GM19438 (cell line): ENCODE results near the gene CA10.

ENCODE experiments used
- ATAC-seq: cut with Tn5 transposase; IDR thresholded peaks from one replicate; pipeline ENCODE4 v1.9.1; 2021; ENCODE audit warnings: low read depth; ENCODE audit not compliant: unreplicated experiment

Gene CA10

DNA sequence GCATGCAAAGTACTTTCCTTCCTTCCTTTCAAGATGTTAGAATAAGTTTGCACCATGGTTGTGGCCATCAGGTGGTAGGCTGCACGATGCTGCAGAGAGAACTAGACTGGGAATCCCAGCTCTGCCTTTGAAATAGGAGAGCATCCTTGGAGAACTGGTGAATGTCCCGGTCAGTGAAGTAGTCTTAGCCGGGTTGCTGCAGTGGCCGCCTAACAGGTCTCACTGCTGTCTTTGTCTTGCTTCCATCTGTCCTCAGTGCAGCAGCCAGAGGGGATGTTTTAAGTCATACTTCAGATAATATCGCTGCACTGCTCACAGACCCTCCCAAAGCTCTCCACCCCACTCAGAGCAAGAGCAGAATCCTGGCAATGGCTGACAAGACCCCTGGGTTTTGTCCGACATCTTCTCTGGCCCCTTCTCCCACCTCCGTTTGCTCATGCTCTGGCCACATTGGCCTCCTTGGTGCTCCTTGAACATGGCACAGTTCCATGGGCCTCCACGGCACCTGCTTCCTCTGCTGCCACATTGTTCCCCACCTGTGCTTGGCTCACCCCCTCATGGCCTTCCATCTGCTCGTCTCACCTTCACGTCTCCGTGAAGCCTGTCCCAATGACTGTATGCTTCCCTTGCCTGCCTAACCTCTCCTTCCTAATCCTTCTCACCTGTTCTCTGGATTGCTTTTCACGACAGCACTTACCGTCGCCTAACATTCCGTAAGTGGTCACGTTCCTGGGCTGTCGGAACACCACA, 458.3 kb downstream of the CA10 start:
- ATAC-seq = no peak

DNA sequence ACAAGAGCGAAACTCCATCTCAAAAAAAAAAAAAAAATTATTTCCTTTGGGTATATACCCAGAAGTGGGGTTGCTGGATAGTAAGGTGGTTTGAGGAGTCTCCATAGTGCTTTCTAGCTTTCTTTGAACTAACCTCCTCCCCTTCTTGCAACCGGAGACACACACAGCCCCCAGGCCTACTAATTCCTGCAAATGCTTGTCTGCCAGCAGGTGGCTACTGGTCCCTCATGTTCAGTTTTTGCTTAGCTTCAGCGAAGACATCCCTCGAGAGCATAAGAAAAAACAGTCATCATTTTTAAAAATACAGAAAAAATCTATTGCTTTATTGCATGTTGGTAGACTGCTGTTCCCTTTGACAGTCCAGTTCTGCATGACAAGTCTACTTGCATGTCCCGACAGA, 459.2 kb downstream of the CA10 start:
- ATAC-seq = no peak

DNA sequence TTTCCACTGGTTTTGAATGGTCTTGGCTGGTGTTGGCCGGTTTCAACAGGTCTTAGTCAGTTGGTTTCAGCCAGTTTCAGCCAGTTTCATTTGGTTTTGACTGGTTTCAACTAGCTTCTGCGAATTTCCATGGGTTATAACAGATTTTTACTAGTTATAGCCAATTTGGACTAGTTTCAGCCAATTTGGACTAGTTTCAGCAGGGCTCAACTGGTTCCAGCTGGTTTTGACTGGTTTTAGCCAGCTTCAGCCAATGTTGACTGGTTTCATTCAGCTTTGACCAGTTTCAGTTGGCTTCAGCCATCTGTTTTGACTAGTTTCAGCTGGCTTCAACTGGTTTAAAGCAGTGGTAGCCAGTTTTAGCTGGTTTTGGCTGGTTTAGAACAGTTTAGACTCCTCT, 465.6 kb downstream of the CA10 start:
- no peak for ATAC-seq

DNA sequence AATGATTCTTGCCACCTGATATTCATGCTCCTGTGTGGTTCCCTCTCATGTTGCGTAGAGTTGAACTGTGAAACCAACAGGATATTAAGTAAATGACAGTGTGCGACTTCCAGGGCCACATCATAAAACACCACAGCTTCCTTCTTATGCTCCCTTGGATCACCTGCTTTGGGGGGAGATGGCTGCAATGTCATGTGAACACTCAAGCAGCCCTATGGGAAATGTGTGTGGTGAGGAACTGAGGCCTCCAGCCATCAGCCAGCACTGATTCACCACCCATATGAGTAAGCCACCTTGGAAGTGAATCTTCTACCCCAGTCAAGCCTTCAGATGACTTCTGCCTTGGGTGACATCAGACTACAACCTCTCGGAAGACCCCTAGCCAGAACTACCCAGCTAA, 470.6 kb downstream of the CA10 start:
- no peak for ATAC-seq

DNA sequence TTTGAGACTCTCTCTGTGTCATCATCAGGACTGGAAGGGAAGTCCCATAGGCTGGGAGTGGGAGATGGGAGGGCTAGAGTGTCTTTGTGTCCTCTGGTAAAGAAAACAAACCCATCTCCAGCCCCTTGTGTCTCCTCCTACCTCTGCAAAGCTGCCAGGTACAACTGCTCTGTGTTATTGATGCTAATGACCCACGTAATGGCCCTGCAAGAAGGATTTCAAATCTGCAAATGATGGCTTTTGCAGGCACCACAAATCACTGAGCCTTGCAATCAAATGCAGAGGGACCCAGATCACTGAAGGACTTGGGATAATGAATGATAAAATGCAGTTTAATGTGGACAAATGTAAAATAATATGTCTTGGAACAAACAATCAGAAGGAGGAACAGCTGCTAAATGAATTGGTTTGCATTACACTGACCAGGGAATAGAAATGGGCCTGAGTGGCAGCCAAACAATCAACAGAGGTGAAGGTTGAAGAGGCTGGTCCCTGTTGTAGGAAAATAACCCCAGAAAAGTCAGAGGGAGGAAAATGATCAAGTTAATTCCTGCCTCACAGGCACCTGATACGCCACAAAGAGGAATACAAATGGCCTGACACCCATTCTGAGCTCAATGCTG, 473.1 kb downstream of the CA10 start:
- no peak for ATAC-seq

- no peak for ATAC-seq
Measured at GRCh38 chr17:51684214-51684613, 474.3 kb downstream of the CA10 start.

DNA sequence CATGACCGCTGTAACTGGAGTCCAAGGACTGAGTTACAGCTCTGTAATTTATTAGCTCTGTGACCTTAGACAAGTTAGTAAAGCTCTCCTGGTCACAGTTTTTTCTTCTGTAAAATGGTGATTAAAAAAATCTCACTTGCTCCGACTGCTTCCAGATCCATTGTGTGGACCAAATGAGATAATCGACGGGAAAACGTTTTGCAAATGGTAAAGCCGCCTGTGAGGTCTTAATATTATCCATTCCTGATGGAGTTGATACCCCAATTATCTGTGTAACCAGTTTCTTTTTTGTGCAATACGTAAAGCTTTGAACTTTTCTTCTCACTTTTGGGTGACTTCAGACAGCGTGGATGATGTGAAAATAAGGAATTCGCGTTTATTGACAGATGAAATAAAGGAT, 475.2 kb downstream of the CA10 start:
- ATAC-seq = no peak

GRCh38 chr17:51682115-51682514, 476.4 kb downstream of the CA10 start:
- no peak for ATAC-seq

DNA sequence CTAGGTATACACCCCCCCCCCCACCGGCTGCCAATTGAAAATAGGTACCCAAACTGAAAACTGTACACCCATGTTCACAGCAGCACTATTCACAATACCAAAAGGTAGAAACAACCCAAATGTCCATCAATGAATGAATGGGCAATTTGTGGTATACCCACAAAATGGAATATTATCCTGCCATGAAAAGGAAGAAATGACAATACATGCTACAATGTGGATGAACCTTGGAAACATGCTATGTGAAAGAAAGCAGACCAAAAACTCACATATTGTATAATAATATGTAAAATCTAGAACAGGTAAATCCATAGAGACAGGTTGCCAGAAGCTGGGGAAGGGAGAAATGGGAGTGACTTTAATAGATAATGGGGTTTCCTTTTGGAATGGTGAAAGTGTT, 480.6 kb downstream of the CA10 start:
- ATAC-seq = no peak

DNA sequence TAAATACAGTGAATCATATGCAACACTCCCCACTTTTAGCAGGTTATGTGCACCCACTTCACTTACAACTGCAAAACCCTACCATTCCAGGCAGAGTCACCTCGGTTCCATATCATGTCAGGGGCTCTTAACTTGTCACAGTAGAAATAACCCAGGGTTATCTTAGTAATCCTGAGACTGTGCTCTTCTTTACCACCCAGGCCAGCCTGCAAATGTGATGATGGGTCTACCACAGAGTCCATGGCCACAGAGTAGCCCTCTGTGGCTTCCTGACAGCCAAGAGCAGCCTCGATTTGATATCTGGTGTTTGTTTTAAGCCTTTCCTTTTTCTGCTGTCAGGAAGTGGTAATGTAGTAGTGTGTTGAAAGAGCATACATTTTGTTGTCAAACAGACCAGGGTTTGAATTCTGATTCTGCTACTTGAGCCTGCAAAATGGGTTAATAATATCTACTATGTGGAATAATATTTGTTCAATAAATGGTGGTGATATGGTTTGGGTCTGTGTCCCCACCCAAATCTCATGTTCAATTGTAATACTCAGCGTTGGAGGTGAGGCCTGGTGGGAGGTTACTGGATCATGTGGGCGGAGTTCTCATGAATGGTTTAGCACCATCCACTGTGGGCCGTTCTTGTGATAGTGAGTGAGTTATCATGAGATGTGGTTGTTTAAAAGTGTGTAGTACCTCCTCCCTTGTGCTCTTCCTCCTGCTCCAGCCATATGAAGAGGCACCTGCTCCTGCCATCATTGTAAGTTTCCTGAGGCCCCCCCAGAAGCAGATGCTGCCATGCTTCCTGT, 481.6 kb downstream of the CA10 start:
- ATAC-seq = no peak

DNA sequence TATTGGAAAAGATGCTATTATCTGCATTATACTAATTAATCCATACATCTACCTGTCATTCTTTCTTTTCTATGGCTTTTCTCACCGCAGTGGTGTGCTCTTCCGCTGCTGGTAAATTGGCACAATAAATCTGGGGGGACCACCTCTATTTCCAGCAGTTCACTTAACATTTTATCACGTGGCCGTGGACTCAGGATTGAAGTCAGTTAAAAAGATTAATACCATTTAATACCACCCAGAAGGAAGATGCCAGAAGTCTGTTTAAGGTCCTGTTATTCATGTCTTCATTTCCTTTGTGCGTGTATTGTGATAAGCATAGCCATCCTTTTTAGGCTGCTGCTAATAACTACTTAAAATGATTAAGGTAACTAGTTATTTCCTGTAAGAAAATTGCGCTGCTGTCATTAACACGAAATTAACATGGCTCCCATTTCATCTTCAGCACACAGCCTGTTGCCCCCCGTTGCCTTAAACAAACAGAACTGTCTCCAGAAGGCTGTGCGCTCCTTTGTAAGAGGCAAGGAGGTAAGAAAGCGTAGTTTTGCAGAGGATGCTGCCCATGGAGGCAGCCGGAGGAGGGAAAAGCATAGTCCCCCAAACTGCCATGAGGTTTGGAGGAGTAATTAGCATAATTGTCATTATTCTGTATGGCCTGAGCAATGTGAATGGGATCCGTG, 483.8 kb downstream of the CA10 start:
- no peak for ATAC-seq

DNA sequence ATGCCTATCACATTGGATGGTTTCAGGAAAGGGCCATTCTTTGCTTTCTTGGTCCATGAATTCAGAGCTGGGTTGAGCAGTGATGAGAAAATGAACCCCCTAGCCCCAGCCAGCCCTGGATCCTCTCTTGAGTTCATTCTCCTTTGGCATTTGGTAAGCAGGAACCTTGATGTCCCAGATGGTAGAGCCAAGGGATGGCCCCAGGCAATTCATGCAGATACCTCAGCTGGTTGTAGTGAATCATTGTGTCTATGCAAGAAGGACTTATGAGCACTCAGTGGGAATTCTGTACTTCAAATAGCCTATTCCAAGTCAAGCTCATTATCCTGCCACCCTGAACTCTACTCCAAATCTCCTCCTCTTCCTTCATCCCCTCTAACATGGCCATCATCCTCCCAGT, 485.4 kb downstream of the CA10 start:
- ATAC-seq = no peak

GRCh38 chr17:51672065-51672464, 486.4 kb downstream of the CA10 start:
- no peak for ATAC-seq

- ATAC-seq = no peak
Measured at GRCh38 chr17:51670899-51671298, 487.6 kb downstream of the CA10 start.

DNA sequence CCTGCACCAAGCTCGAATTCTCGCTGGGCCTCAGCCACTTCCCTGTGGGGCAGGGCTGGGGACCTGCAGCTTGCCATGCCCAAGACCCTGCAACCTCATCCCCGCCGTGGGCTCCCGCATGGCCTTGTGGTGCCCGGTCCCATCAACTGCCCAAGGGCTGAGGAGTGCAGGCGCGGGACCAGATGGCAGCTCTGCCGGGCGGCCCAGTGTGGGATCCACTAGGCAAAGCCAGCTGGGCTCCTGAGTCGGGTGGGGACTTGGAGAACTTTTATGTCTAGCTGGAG, 489.6 kb downstream of the CA10 start:
- ATAC-seq = no peak

DNA sequence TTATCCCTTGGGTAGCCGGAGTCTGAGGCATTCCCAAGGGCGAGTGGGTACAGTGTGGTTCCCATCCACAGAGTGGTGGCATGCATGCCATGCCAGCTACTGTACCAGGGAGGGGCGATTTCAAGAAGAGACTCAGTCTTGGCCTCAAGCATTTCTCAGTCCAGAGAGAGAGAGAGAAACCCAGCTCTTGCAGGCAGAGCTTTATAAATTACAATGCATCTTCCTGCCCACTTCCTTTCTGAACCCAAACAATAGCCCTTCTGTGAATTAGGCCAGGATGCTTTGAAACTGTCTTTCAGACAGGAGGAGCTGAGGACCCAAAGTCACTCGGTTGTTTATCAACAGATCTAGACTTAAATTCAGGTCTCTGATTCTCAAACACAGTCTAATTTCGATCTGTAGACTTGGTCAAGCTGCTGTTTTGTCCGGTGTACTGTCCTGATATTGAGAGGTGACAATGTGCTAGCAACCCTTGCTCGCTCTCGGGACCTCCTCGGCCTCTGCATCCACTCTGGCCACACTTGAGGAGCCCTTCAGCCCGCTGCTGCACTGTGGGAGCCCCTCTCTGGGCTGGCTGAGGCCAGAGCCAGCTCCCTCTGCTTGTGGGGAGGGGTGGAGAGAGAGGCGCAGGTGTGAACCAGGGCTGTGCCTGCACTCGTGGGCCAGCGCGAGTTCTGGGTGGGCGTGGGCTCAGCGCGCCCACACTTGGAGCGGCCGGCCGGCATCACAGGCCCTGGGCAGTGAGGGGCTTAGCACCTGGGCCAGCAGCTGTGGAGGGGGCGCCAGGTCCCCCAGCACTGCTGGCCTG, 490.2 kb downstream of the CA10 start:
- no peak for ATAC-seq

DNA sequence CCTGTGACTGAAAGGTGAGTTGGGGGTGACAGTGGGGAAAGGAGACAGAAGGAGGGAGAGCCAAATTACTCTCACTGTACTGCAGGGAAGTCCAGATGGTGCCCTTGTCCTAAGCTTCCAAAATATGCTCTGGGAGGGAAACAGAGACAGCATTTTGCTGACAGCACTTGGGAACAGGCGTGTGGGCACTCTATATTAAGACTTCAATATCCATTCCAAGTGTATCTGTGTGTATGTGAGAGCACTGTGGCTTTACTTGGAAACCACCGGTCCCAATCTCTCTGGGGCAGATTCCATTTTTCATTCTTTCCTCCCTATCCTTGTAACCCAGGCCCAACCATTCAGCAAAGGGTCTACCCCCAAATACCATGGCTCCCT, 490.8 kb downstream of the CA10 start:
- no peak for ATAC-seq

- no peak for ATAC-seq
Measured at GRCh38 chr17:51666971-51667705, 491.4 kb downstream of the CA10 start.

GRCh38 chr17:51662204-51663056, 496.1 kb downstream of the CA10 start:
- ATAC-seq = no peak
